H1 (cell line): ENCODE results near the gene CIPC.

Experiments used
- BACH1 ChIP-seq: IDR thresholded peaks from 2 replicates; pipeline ENCODE4 v1.6.1; 2012; ENCODE audit warnings: low read length, improper control_type of control experiment
- CHD2 ChIP-seq: IDR thresholded peaks from 2 replicates; pipeline ENCODE4 v1.6.1; 2012; ENCODE audit warnings: low read length, improper control_type of control experiment
- CTCF ChIP-seq, 3 experiments: IDR thresholded peaks; 1 replicate in 2 of 3; 2 replicates in 1 of 3; pipeline versions ENCODE4 v1.5.1 to v1.6.1; 2011; ENCODE audit warnings: low read length in 3 of 3, mild to moderate bottlenecking in 3 of 3, inconsistent platforms in 2 of 3, low read depth in 1 of 3, moderate library complexity in 1 of 3; ENCODE audit not compliant: insufficient read depth in 1 of 3; ENCODE audit errors: control extremely low read depth in 1 of 3
- EZH2 ChIP-seq: fragments of 200-600 bp; sonication (generic); IDR thresholded peaks from 2 replicates; pipeline ENCODE4 v1.7.1; 2012; ENCODE audit warnings: low read depth, mild to moderate bottlenecking, moderate library complexity, low read length, inconsistent platforms; ENCODE audit not compliant: severe bottlenecking
- GABPA ChIP-seq: IDR thresholded peaks from 2 replicates; pipeline ENCODE4 v1.6.1; 2011; ENCODE audit warnings: mild to moderate bottlenecking, low read length, moderate library complexity, borderline replicate concordance; ENCODE audit not compliant: insufficient read depth
- KDM1A ChIP-seq: fragments of 200-600, 300-600 bp; sonication (generic); IDR thresholded peaks from 2 replicates; pipeline ENCODE4 v1.7.1; 2016; ENCODE audit warnings: mild to moderate bottlenecking, low read length, borderline replicate concordance
- MAX ChIP-seq: IDR thresholded peaks from 2 replicates; pipeline ENCODE4 v1.6.1; 2012; ENCODE audit warnings: inconsistent platforms
- PHF8 ChIP-seq: fragments of 200-600 bp; sonication (generic); conservative IDR thresholded peaks from 2 replicates; pipeline ENCODE4 v1.7.1; 2012; ENCODE audit warnings: low read depth, mild to moderate bottlenecking, inconsistent platforms, low read length, moderate library complexity
- POLR2AphosphoS5 ChIP-seq: IDR thresholded peaks from 2 replicates; pipeline ENCODE4 v1.6.1; 2011; ENCODE audit warnings: low read depth, low read length
- SP1 ChIP-seq: IDR thresholded peaks from 2 replicates; pipeline ENCODE4 v1.6.1; 2011; ENCODE audit warnings: low read depth, low read length
- SUZ12 ChIP-seq: fragments of 200-600 bp; sonication (generic); IDR thresholded peaks from 2 replicates; pipeline ENCODE4 v1.6.1; 2012; ENCODE audit warnings: mild to moderate bottlenecking, inconsistent platforms, low read length, moderate library complexity, mixed read lengths
- TAF1 ChIP-seq: IDR thresholded peaks from 2 replicates; pipeline ENCODE4 v1.6.1; 2011; ENCODE audit warnings: mild to moderate bottlenecking, low read depth, low read length

- TF ChIP-seq CTCF (IDR thresholded peaks at IDR 0.05; ENCODE audit: control extremely low read depth in 1 of 3, insufficient read depth in 1 of 3, low read depth in 1 of 3, low read length in 3 of 3) = no peak
- no peak for TF ChIP-seq GABPA
- TF ChIP-seq TAF1 = no peak
- TF ChIP-seq MAX = no peak
- TF ChIP-seq SP1 = no peak
- TF ChIP-seq SUZ12 = no peak
- no peak for TF ChIP-seq CHD2
- no peak for TF ChIP-seq EZH2
- TF ChIP-seq BACH1 = no peak
- no peak for TF ChIP-seq POLR2AphosphoS5
- TF ChIP-seq KDM1A = no peak
- TF ChIP-seq PHF8 = no peak
Observed at GRCh38 chr14:77074969-77075368, 23.1 kb upstream of the CIPC start.
